Measurements from ENCODE around the gene MTG1.

GRCh38 chr10:133399123-133399601, 5.2 kb downstream of the MTG1 start:
- no peak for TF ChIP-seq CTCF (IDR thresholded peaks at IDR 0.05)
- no peak for TF ChIP-seq POLR2A (IDR thresholded peaks at IDR 0.05)
